ENCODE measurements around the gene ALDH5A1.

- no peak for TF ChIP-seq CREB5 (CRISPR knock-in tag; IDR thresholded peaks at IDR 0.05; ENCODE audit: low read depth)
- no peak for TF ChIP-seq PATZ1 (CRISPR knock-in tag; IDR thresholded peaks at IDR 0.05; ENCODE audit: borderline replicate concordance)
- TF ChIP-seq ZNF565 (CRISPR knock-in tag; conservative IDR thresholded peaks at IDR 0.05; ENCODE audit: low read depth), result no peak
- no peak for TF ChIP-seq ISL1 (CRISPR knock-in tag; IDR thresholded peaks at IDR 0.05)
- no peak for TF ChIP-seq ZNF70 (CRISPR knock-in tag; IDR thresholded peaks at IDR 0.05)
- TF ChIP-seq TOX (CRISPR knock-in tag; IDR thresholded peaks at IDR 0.05; ENCODE audit: borderline replicate concordance), result no peak
- TF ChIP-seq ZFP3 (CRISPR knock-in tag; IDR thresholded peaks at IDR 0.05), result no peak
- no peak for TF ChIP-seq TSHZ2 (CRISPR knock-in tag; IDR thresholded peaks at IDR 0.05)
- no peak for TF ChIP-seq SNAI2 (CRISPR knock-in tag; IDR thresholded peaks at IDR 0.05)
- TF ChIP-seq ESRRG (CRISPR knock-in tag; IDR thresholded peaks at IDR 0.05), result no peak
- TF ChIP-seq POU6F1 (CRISPR knock-in tag; IDR thresholded peaks at IDR 0.05; ENCODE audit: borderline replicate concordance, low read depth), result no peak
- TF ChIP-seq ARNTL (CRISPR knock-in tag; IDR thresholded peaks at IDR 0.05; ENCODE audit: borderline replicate concordance, low read depth), result no peak
- TF ChIP-seq TCF4 (CRISPR knock-in tag; IDR thresholded peaks at IDR 0.05; ENCODE audit: borderline replicate concordance), result no peak
- TF ChIP-seq CSRNP3 (CRISPR knock-in tag; IDR thresholded peaks at IDR 0.05), result no peak
These were observed 13.3 kb upstream of the ALDH5A1 start for GRCh38 chr6:24481449-24481848.

Data from SK-N-SH treated with all-trans-retinoic acid at 6 μM for 48 hours (cell line).